ENCODE data around the gene SRP54.
A peak's percentile ranks its signal among the peaks of the same experiment; 100 is the strongest.
"Not testable (repeated sequence)": the region's sequence is repeated elsewhere in the genome, so short reads cannot be mapped to it uniquely, and the experiment has no call there.

SRP54 gene

GRCh38 chr14:34983786-34984185 is 994 bp downstream of the SRP54 start:
- DNase-seq (ENCODE audit: low read depth, low spot score): no peak

- DNase-seq (ENCODE audit: low read depth, low spot score): no peak
These were observed 2.9 kb downstream of the SRP54 start for GRCh38 chr14:34985740-34986139.

- no peak for DNase-seq (ENCODE audit: low read depth, low spot score)
These were observed 4.4 kb downstream of the SRP54 start for GRCh38 chr14:34987180-34987579.

GRCh38 chr14:34989762-34990161 is 7.0 kb downstream of the SRP54 start:
- DNase-seq (ENCODE audit: low read depth, low spot score): no peak

- no peak for DNase-seq (ENCODE audit: low read depth, low spot score)
These were observed 10.6 kb downstream of the SRP54 start for GRCh38 chr14:34993426-34993825.

GRCh38 chr14:34994668-34995067 is 11.9 kb downstream of the SRP54 start:
- DNase-seq (ENCODE audit: low read depth, low spot score): no peak

- no peak for DNase-seq (ENCODE audit: low read depth, low spot score)
These were observed 15.0 kb downstream of the SRP54 start for GRCh38 chr14:34997762-34998161.

- DNase-seq (ENCODE audit: low read depth, low spot score): no peak
These were observed 16.7 kb downstream of the SRP54 start for GRCh38 chr14:34999500-34999899.

- DNase-seq (ENCODE audit: low read depth, low spot score): no peak
These were observed 18.8 kb downstream of the SRP54 start for GRCh38 chr14:35001621-35002020.

GRCh38 chr14:35004839-35005238 is 22.0 kb downstream of the SRP54 start:
- no peak for DNase-seq (ENCODE audit: low read depth, low spot score)

- DNase-seq (ENCODE audit: low read depth, low spot score): no peak
These were observed 33.8 kb downstream of the SRP54 start for GRCh38 chr14:35016568-35016967.

- no peak for DNase-seq (ENCODE audit: low read depth, low spot score)
These were observed 37.9 kb downstream of the SRP54 start for GRCh38 chr14:35020713-35021112.

- DNase-seq (ENCODE audit: low read depth, low spot score): no peak
These were observed 45.6 kb downstream of the SRP54 start for GRCh38 chr14:35028435-35028834.

GRCh38 chr14:35032562-35032961 is 49.8 kb downstream of the SRP54 start:
- DNase-seq (ENCODE audit: low read depth, low spot score): no peak

- DNase-seq (ENCODE audit: low read depth, low spot score): no peak
These were observed 51.6 kb downstream of the SRP54 start for GRCh38 chr14:35034440-35034833.

- DNase-seq (ENCODE audit: low read depth, low spot score): not testable (repeated sequence)
These were observed 52.3 kb downstream of the SRP54 start for GRCh38 chr14:35034944-35035554.

- DNase-seq (ENCODE audit: low read depth, low spot score): not testable (repeated sequence)
These were observed 55.5 kb downstream of the SRP54 start for GRCh38 chr14:35038312-35038711.

- no peak for DNase-seq (ENCODE audit: low read depth, low spot score)
These were observed 59.8 kb downstream of the SRP54 start for GRCh38 chr14:35042632-35043031.

GRCh38 chr14:35043046-35043445 is 60.3 kb downstream of the SRP54 start:
- no peak for DNase-seq (ENCODE audit: low read depth, low spot score)

- no peak for DNase-seq (ENCODE audit: low read depth, low spot score)
These were observed 62.4 kb downstream of the SRP54 start for GRCh38 chr14:35044939-35045797.

GRCh38 chr14:35045798-35046047 is 62.9 kb downstream of the SRP54 start:
- no peak for DNase-seq (ENCODE audit: low read depth, low spot score)

- DNase-seq (ENCODE audit: low read depth, low spot score): peak; percentile 96
These were observed 63.4 kb downstream of the SRP54 start, which contains the start of gene FAM177A1 for GRCh38 chr14:35046048-35046750. FAM177A1 (plus strand) TSS chr14:35046272; CDS start chr14:35046464, 192 bp downstream.

Data from activated naive CD8-positive, alpha-beta T cell treated with anti-CD3 and anti-CD28 coated beads, Interleukin-2, amount 50 U/mL, for 16 hours (primary cell).